ENCODE results near the gene G3BP1. TPM values are rescaled to one million over a fixed set of nuclear protein-coding genes. Genes with fewer than 3 reads are reported as not detected.
"Not testable (repeated sequence)": the region's sequence is repeated elsewhere in the genome, so short reads cannot be mapped to it uniquely, and the experiment has no call there.

Gene G3BP1
- 99.4 TPM for total RNA-seq
- long read RNA-seq, full-length matches to known transcripts = 137 of 159 reads
- long read RNA-seq, partial matches to known transcripts = 6 of 159 reads
- long read RNA-seq, other reads (novel, unspliced or antisense) = 16 of 159 reads

- DNase-seq (ENCODE audit: low spot score) = peak; percentile 100
- intact Hi-C loops (cut with DNase I) = no loop called here
Measured at GRCh38 chr5:151771259-151772028, at the start of gene G3BP1. Gene G3BP1 (plus strand): TSS chr5:151771954. CDS start chr5:151786621, 14,667 bp downstream.

GRCh38 chr5:151722546-151722945, 49.2 kb upstream of the G3BP1 start:
- intact Hi-C loops (cut with DNase I) = no loop called here
- DNase-seq (ENCODE audit: low spot score) = no peak

GRCh38 chr5:151724360-151724759, 47.4 kb upstream of the G3BP1 start:
- intact Hi-C loops (cut with DNase I) = no loop called here
- DNase-seq (ENCODE audit: low spot score) = no peak

GRCh38 chr5:151729597-151729996, 42.2 kb upstream of the G3BP1 start:
- intact Hi-C loops (cut with DNase I); DNase-seq (ENCODE audit: low spot score): not testable (repeated sequence)

GRCh38 chr5:151730381-151730780, 41.4 kb upstream of the G3BP1 start:
- intact Hi-C loops (cut with DNase I) = no loop called here
- no peak for DNase-seq (ENCODE audit: low spot score)

- intact Hi-C loops (cut with DNase I) = no loop called here
- no peak for DNase-seq (ENCODE audit: low spot score)
Measured at GRCh38 chr5:151733358-151734063, 38.2 kb upstream of the G3BP1 start.

- no peak for DNase-seq (ENCODE audit: low spot score)
- intact Hi-C loops (cut with DNase I) = no loop called here
Measured at GRCh38 chr5:151734064-151734408, 37.7 kb upstream of the G3BP1 start.

- DNase-seq (ENCODE audit: low spot score) = no peak
- intact Hi-C loops (cut with DNase I) = no loop called here
Measured at GRCh38 chr5:151735646-151736045, 36.1 kb upstream of the G3BP1 start.

GRCh38 chr5:151737431-151737830, 34.3 kb upstream of the G3BP1 start:
- intact Hi-C loops (cut with DNase I) = no loop called here
- DNase-seq (ENCODE audit: low spot score) = no peak

- intact Hi-C loops (cut with DNase I) = no loop called here
- DNase-seq (ENCODE audit: low spot score) = no peak
Measured at GRCh38 chr5:151738125-151738848, 33.5 kb upstream of the G3BP1 start.

GRCh38 chr5:151739395-151739794, 32.4 kb upstream of the G3BP1 start:
- DNase-seq (ENCODE audit: low spot score) = no peak
- intact Hi-C loops (cut with DNase I) = no loop called here

- intact Hi-C loops (cut with DNase I) = loop anchor here (1.0 kb wide), 2 partner anchors 22 to 81 kb away; no protein-coding TSS in a partner anchor
- DNase-seq (ENCODE audit: low spot score) = no peak
Measured at GRCh38 chr5:151739939-151740335, 31.8 kb upstream of the G3BP1 start.

GRCh38 chr5:151740336-151740942, 31.3 kb upstream of the G3BP1 start:
- intact Hi-C loops (cut with DNase I) = loop anchor here (1.0 kb wide), 2 partner anchors 22 to 81 kb away; no protein-coding TSS in a partner anchor
- no peak for DNase-seq (ENCODE audit: low spot score)

- no peak for DNase-seq (ENCODE audit: low spot score)
Measured at GRCh38 chr5:151740958-151741373, 30.8 kb upstream of the G3BP1 start.

GRCh38 chr5:151741678-151742423, 29.9 kb upstream of the G3BP1 start:
- no peak for DNase-seq (ENCODE audit: low spot score)
- intact Hi-C loops (cut with DNase I) = loop anchor here (2.0 kb wide), 1 partner anchor 295 kb away; the partner anchor contains the start of gene SLC36A1

More at GRCh38 chr5:151740958-151741373, 30.8 kb upstream of the G3BP1 start:
- intact Hi-C loops (cut with DNase I) = loop anchor here (1.0 kb wide), 2 partner anchors 23 to 82 kb away; no protein-coding TSS in a partner anchor

- intact Hi-C loops (cut with DNase I) = loop anchor here (2.0 kb wide), 1 partner anchor 296 kb away; the partner anchor contains the start of gene SLC36A1
- DNase-seq (ENCODE audit: low spot score) = no peak
Measured at GRCh38 chr5:151742870-151743294, 28.9 kb upstream of the G3BP1 start.

- intact Hi-C loops (cut with DNase I) = loop anchor here (2.0 kb wide), 1 partner anchor 297 kb away; the partner anchor contains the start of gene SLC36A1
- DNase-seq (ENCODE audit: low spot score) = no peak
Measured at GRCh38 chr5:151743530-151743929, 28.2 kb upstream of the G3BP1 start.

GRCh38 chr5:151745071-151745705, 26.6 kb upstream of the G3BP1 start:
- DNase-seq (ENCODE audit: low spot score) = no peak
- intact Hi-C loops (cut with DNase I) = no loop called here
